GM12801 (cell line): ENCODE results near the gene RANBP17.

Experiments
- CTCF ChIP-seq: IDR thresholded peaks from one replicate; pipeline ENCODE4 v1.5.1; 2011; ENCODE audit warnings: control low read depth; ENCODE audit not compliant: insufficient read length; ENCODE audit errors: extremely low read depth

The RANBP17 gene

GRCh38 chr5:171271798-171272197 lies 410.0 kb downstream of the RANBP17 start:
- no peak for TF ChIP-seq CTCF

GRCh38 chr5:171272996-171273970 lies 411.5 kb downstream of the RANBP17 start:
- TF ChIP-seq CTCF = no peak

- no peak for TF ChIP-seq CTCF
Measured at GRCh38 chr5:171275841-171276544, 414.2 kb downstream of the RANBP17 start.

GRCh38 chr5:171283753-171284152 lies 421.9 kb downstream of the RANBP17 start:
- no peak for TF ChIP-seq CTCF

- TF ChIP-seq CTCF = no peak
Measured at GRCh38 chr5:171285465-171285864, 423.6 kb downstream of the RANBP17 start.

GRCh38 chr5:171288066-171288465 lies 426.2 kb downstream of the RANBP17 start:
- no peak for TF ChIP-seq CTCF

- no peak for TF ChIP-seq CTCF
Measured at GRCh38 chr5:171291371-171291770, 429.6 kb downstream of the RANBP17 start.
